GM08714 (cell line): ENCODE data around the gene MSL2.

ENCODE experiments used
- H3K4me3 ChIP-seq: fragments of 200-500 bp; sonication (Bioruptor generic); 2 replicates; pipeline ENCODE4 v1.5.1; 2014; ENCODE audit warnings: mild to moderate bottlenecking, low read length, inconsistent platforms
- ZNF274 ChIP-seq: IDR thresholded peaks from 2 replicates; pipeline ENCODE4 v1.6.1; 2012; ENCODE audit warnings: mild to moderate bottlenecking, low read depth, low read length

MSL2 gene

DNA sequence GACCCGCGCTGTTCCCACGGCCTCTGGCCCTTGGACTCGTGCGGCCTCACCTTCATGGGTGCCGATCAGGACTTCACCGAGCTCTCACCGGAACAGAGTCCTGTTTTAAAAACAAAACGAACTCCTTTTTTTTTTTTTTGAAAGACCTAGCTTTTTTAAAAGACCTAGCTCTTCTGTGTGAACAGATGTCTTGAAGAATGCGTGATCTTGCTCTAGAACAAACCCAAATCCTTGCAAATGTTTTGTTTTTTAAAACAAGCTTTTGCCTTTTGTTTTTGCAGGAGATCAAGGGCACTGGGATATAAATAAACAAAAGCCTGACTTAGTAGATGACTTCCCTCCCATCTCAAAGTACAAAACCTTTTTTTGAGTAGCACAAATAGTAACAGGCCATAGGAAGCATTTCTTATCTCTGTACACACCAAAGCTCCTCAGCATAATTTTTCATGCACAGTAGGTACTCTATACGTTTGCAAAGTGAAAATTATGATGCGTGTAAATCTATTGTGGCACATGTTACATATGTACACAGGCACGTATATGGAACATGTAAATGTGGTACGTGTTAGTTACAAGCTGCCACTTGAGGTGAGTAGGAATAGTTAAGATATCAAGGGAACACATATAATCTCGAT, 1.1 kb upstream of the MSL2 start:
- TF ChIP-seq ZNF274, result no peak
- H3K4me3 ChIP-seq, result peak overlapping the region; percentile 53; the same call in 1 of the 2 replicates

DNA sequence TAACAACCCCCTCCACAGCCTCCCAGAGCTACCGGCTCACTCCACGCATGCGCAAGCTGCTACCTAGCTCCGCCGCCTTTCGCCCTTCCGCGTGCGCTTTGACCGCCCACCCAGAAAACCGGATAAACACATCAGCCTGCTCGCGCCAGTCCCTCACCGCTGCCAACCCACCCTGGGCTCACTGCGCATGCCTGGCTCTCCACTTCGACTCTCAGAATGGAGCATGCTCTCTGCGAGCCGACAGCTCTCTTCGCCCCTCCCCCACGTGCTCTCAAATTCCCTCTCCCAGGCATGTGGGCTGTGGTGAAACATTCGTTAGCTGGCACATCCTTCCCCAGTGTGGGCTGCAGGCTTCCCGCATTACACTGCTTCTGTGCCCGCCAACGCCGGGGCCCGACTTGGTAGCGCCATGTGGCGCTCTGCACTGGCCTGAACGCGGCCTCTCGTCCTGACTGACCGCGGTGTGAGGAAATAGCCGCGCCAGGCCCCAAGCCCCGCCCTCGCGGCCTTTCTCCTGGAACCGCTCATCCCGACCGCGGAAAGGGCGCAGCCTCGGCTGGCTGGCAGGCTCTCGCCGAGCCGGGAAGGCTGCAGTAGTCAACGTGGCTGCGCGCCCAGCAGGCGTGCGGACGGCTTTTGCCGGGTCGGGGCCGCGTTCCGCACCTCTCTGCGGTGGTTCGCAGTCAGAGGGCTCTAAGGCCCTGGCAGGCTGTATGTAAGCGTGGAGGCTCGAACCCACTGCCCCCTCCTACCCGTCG, 445 bp upstream of the MSL2 start:
- H3K4me3 ChIP-seq, result peak overlapping the region; percentile 71; the same call in 1 of the 2 replicates
- TF ChIP-seq ZNF274, result no peak

DNA sequence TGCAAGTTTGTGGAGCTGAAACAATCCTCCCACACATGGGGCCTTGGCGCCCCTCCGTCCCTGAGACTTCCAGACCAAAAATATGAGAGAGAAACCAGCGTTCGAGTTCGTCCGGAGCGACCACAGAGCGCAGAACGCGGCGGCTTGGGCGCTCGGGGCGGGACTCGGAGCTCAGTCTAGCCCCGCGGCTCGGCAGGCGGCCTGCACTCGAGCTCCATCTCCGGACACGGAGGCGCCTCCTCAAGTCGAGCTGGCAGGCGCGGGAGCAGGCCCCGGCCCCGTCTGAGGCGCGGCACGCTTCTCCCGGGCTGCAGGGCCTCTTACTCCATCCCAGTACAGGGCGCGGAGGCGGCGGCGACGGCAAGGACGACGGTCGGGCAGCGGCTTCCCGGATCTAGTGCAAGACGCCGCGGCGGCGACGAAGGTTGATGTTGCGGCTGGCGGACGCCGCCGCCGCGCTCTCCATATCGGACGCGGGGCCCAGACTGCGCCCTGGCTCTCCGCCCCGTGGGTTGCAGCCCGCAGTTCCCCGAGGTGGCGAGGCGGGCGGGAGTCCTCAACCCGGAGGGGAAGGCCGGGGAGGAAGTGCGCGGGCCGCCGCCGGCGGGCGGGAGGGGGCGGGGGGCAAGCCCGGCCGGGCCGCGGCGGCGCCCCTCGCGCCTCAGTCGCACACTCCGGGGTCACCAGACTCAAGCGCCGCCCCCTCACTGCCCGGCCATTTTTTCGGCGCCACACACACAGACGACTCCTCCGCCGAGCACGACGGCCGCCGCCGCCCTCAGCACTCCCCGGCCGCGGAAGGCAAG, 674 bp downstream of the MSL2 start:
- peak overlapping the region; percentile 71 for H3K4me3 ChIP-seq
- no peak for TF ChIP-seq ZNF274

DNA sequence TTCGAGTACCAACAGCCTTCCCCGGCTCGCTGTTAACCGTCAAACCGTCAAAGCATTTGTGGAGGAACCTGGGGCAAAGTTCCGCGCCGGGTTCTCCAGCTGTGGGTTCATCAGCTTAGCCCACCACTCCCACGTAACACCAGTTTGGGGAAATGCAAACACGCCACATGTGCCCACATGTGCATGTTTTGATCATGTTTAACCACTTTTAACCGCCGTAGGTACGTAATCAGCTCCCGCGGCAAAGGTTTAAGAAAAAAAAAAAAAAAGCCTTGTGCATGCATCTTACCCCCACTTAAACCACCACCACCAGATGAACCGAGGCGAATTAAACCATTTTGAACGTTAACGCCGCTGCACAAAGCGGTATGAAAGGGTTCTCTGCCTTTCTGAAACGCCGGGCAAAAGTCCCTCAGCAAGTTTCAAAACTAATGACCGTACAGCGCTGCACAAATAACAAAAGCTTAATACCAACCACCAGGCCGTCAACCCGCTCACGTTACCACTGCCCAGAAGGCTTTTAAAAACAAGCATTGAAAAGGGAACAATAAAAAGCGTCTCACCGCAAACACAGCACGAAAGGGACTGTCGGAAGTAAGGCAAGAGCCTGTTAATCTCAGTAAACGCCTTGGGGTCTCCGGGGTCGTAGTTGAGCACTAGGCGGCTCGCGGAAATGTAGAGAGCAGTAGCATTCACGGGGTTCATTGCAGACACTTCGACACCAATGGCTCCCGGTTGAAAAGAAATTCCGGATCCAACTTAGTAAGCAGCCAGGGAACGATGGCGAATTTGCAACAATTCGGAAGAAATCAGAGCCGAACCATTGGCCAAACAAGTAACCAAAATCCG, 1.5 kb downstream of the MSL2 start:
- TF ChIP-seq ZNF274, result no peak
- H3K4me3 ChIP-seq, result peak overlapping the region; percentile 71

DNA sequence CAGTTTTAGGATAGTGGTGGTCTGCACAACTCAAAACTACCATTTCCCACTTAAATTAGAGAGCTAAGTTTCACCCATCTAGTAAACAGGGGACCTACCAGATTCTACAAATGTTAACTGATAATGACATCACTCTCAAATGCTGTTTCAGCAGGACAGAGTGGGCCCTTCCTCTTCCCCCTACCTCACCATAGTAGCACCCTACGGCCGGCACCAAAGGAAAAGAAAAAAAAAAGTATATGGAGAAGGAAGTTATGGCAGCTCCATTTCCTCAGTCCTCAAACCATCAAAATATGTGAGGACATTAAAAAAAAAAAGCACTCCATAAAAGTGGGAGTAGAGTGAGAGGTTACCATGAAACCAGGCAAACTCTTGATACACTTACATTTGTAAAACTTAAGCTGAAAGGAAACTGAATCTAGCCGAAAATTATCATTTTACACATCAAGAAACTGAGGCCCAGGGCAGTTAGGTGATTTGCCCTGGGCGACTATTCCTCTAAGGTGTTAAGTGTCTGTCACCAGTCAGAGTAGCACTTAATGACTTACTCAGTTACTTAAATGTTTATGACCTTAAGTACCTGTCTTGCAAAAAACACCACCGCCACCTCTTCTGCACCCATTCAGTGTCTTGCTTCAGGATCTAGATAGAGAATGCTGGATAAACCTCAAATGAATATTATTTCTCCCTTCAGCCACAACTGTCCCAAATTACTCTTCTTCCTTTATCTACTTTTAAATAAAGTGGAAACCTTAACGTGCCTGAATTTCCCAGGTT, 2.7 kb downstream of the MSL2 start:
- no peak for TF ChIP-seq ZNF274
- peak overlapping the region; percentile 71 for H3K4me3 ChIP-seq

DNA sequence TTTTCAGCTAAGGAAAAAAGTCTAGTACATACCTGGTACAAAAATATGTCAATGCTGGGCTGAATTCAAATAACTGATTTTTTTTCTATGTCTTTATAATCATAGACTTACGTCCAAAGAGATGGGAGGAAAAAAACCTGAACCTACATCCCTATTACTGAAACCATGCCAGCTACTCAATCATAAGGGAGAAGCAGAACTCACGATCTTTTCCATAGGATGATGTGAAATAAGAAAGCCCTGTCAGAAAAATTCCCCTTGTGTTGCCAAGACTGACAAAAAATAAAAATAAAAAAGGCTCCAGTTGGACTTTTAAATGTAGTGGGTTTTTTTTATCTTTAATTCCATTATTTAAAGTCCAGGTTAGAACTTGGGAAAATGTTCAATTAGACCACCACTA, 3.3 kb downstream of the MSL2 start:
- no peak for TF ChIP-seq ZNF274
- peak overlapping the region; percentile 71 for H3K4me3 ChIP-seq

DNA sequence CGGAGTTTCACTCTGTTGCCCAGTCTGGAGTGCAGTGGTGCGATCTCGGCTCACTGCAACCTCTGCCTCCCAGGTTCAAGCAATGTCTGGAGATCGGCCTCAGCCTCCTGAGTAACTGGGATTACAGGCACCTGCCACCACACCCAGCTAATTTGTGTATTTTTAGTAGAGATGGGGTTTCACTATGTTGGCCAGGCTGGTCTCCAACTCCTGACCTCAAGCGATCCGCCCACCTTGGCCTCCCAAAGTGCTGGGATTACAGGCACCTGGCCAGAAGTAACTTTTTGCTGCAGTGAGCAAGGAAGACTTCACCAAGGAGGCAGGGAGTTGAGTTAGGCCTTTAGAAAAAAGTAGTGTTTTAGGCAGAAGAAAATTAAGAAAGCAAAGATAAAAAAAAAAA, 3.9 kb downstream of the MSL2 start:
- H3K4me3 ChIP-seq, result peak overlapping the region; percentile 71

DNA sequence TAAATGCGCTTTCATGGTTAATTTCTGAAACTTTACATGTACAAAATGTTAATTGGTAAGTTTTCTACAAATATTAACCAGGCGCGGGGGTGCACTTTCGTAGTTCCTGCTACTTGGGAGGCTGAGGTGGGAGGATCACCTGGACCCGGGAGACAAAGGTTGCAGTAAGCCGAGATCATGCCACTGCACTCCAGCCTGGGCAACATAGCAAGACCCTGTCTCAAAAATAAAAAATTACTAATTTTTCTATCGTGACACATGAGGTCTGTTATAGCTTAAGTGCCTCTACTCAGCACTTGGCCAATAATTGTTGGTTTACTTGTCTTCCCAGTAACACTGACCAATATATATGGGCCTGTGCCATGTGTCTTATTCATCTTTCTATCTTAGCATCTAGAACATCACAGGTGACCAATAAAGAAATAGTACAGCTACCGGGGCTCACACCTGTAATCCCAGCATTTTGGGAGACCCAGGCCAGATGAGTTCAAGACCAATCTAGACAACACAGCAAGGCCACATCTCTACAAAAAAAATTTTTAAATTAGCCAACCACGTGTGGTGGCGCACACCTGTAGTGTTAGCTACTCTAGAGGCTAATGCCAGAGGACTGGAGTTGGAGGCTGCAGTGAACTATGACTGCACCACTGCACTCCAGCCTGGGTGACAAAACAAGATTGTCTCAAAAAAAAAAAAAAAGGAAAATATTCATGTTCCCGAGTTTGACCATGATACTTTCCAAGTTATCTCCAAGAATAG, 6.1 kb downstream of the MSL2 start:
- no peak overlapping the region; the same call in 1 of the 2 replicates for H3K4me3 ChIP-seq
- TF ChIP-seq ZNF274, result no peak

DNA sequence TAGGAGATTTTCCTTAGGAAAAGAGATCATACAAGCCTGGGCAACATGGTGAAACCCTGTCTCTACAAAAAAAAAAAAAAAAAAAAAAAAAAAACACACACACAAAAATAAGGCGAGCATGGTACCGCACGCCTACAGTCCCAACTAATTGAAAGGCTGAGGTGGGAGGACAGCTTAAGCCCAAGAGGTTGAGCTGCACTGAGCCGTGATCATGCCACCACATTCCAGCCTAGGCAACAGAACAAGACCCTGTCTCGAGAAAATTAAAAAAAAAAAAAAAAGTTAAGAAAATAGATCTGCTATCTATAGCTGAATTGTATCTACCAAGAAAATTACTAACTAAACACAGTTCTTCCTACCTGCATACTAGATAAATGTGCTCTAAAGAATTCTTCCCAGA, 7.1 kb downstream of the MSL2 start:
- TF ChIP-seq ZNF274, result no peak
- H3K4me3 ChIP-seq, result no peak overlapping the region

DNA sequence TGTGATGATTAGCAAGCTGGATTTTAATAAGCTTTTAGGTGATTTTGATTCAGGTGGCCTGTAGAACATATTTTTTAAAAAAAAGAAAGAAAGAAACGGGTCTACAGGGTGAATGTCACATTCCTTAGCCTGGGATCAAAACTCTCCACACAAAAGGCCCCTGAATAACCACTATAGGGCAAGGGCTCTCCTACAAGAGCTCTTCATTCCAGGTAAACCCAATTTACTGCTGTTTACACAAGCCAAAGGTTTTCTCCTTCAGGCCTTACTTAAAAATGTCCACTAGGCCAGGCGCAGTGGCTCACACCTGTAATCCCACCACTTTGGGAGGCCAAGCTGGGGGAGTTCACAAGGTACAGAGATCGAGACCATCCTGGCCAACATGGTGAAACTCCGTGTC, 8.3 kb downstream of the MSL2 start:
- H3K4me3 ChIP-seq, result no peak overlapping the region
- no peak for TF ChIP-seq ZNF274

DNA sequence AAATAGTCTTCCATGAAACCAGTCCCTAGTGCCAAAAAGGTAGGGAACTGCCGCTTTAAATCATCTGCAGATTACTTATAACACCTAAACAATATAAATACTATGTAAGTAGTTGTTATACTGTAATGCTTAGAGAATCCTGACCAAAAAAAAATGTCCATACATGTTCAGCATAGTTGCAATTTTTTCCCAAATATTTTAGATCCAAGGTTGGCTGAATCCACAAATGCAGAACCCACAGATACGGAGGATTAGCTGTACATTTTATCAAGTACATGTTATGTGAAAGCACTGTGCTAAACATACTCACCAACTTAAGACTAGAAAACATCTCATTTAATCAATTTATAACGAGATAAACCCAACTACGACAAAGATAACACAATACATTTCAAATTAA, 9.3 kb downstream of the MSL2 start:
- no peak for TF ChIP-seq ZNF274
- no peak overlapping the region for H3K4me3 ChIP-seq

DNA sequence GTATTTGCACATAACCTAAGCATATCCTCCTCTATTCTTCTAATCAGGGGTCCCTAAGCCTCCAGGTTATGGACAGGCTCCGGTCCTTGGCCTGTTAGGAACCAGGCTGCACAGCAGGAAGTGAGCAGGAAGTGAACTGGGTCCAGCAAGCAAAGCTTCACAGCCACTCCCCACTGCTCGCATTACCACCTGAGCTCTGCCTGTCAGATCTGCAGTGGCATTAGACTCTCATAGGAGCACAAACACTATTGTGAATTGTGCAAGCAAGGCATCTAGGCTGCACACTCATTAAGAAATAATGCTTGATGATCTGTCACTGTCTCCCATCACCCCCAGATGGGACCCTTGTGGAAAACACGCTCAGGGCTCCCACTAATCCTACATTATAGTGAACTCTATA, 9.8 kb downstream of the MSL2 start:
- TF ChIP-seq ZNF274, result no peak
- H3K4me3 ChIP-seq, result no peak overlapping the region

DNA sequence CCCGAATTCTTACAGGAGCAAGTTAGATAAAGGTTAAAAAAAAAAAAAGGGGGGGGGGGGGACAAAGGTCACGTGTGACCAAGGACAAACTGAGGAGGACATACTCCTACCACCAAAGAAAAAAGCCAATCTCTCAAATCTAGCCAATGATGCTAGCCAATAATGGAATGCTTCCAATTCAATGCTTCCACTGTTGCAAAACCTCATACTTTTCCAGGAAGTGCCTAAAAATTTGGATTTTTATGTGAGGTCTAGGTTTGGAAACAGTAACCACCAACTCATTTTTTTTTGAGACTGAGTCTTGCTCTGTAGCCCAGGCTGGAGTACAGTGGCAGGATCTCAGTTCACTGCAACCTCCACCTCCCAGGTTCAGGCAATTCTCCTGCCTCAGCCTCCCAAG, 11.4 kb downstream of the MSL2 start:
- H3K4me3 ChIP-seq, result no peak overlapping the region
- TF ChIP-seq ZNF274, result no peak
